ENCODE results near the gene EEIG1.

EEIG1 gene

DNA sequence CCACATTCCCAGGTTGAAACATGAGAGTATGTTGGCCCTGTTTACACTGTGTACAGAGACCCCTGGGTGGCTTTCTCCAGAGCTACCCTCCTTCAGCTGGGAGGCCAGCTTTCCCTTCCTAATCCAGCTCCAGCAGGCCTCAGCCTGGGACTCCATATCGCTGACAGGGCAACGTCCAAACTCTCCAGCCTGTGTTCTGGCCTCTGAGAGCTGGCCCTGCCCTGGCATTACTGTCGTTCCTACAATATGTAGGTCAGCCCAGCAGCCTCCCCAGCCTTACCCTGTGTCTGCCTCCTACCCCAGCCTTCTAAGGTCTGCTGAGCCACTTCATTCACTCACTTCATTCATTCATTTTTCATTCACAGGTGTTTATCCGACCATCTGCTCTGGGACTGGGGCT is 8.3 kb upstream of the EEIG1 start:
- DNase-seq (ENCODE audit: low read depth): no peak
- H3K4me3 ChIP-seq (replicated peaks; ENCODE audit: low read depth, low read length): no peak overlapping the region
- TF ChIP-seq, protein P1, sequence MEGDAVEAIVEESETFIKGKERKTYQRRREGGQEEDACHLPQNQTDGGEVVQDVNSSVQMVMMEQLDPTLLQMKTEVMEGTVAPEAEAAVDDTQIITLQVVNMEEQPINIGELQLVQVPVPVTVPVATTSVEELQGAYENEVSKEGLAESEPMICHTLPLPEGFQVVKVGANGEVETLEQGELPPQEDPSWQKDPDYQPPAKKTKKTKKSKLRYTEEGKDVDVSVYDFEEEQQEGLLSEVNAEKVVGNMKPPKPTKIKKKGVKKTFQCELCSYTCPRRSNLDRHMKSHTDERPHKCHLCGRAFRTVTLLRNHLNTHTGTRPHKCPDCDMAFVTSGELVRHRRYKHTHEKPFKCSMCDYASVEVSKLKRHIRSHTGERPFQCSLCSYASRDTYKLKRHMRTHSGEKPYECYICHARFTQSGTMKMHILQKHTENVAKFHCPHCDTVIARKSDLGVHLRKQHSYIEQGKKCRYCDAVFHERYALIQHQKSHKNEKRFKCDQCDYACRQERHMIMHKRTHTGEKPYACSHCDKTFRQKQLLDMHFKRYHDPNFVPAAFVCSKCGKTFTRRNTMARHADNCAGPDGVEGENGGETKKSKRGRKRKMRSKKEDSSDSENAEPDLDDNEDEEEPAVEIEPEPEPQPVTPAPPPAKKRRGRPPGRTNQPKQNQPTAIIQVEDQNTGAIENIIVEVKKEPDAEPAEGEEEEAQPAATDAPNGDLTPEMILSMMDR (IDR thresholded peaks at IDR 0.05; ENCODE audit: low read length, missing control alignments): no peak

DNA sequence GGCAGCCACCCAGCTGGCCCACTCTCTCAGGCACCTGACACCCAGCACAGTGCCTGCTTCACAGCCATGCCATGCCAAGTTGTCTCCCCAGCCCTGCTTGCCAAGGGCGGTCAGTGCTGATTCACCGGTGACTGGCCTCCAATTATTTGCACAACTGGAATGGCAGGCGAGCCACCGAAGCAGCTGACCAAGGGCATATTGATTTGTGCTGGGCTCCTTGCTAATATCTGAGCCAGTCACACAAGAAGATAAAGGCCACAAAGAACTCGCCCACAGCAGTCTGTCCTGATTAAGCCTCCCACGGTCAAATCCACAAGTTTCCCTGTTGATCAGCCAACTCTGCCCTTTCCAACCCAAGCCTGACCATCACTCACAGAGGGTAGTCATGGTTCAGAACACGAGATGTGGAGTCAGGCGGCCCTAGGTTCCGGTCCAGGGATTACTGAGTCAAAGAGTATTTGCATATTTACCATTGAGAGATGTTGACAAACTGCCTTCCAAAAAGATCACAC is 6.4 kb upstream of the EEIG1 start:
- TF ChIP-seq, protein P1 (IDR thresholded peaks at IDR 0.05; ENCODE audit: low read length, missing control alignments): no peak
- DNase-seq (ENCODE audit: low read depth): no peak
- no peak overlapping the region for H3K4me3 ChIP-seq (replicated peaks; ENCODE audit: low read depth, low read length)

- no peak for DNase-seq (ENCODE audit: low read depth)
- TF ChIP-seq, protein P1 (IDR thresholded peaks at IDR 0.05; ENCODE audit: low read length, missing control alignments): no peak
- H3K4me3 ChIP-seq (replicated peaks; ENCODE audit: low read depth, low read length): no peak overlapping the region
These were observed 4.2 kb upstream of the EEIG1 start for GRCh38 chr9:127985011-127985410.

- no peak overlapping the region for H3K4me3 ChIP-seq (replicated peaks; ENCODE audit: low read depth, low read length)
- no peak for DNase-seq (ENCODE audit: low read depth)
- TF ChIP-seq, protein P1 (IDR thresholded peaks at IDR 0.05; ENCODE audit: low read length, missing control alignments): no peak
These were observed 3.1 kb upstream of the EEIG1 start for GRCh38 chr9:127983847-127984289.

DNA sequence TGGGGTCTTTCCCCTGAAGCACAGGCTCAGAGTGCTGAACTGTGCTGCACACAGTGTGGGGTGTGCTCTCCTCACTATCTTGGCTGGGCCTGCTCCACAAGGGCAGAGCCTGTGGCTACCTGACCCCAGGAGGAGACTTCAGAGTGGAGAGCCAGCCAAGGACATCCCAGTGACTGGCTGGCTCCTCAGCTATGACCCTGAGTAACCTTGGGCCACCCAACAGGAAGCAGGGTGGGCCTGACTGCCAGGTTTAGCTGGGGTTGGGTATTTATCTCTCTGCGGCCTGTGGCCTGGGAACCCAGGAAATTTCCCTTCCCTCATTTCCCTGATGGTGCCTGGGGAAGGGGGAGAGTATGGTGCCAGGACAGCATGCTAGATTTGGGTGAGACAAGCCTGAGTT is 2.1 kb upstream of the EEIG1 start:
- TF ChIP-seq, protein P1 (IDR thresholded peaks at IDR 0.05; ENCODE audit: low read length, missing control alignments): no peak
- DNase-seq (ENCODE audit: low read depth): no peak
- H3K4me3 ChIP-seq (replicated peaks; ENCODE audit: low read depth, low read length): no peak overlapping the region

GRCh38 chr9:127981559-127982121 is 851 bp upstream of the EEIG1 start:
- H3K4me3 ChIP-seq (replicated peaks; ENCODE audit: low read depth, low read length): peak overlapping the region; percentile 51
- no peak for DNase-seq (ENCODE audit: low read depth)
- TF ChIP-seq, protein P1 (IDR thresholded peaks at IDR 0.05; ENCODE audit: low read length, missing control alignments): no peak
